Prostate gland (tissue), 2 donors: Measurements from ENCODE around the gene LCP2.

ENCODE experiments used
- CTCF ChIP-seq, 4 experiments: fragments of 200-600 bp in 2 of 4; fragments of 450-650 bp in 2 of 4; sonication (generic) in 2 of 4; IDR thresholded peaks; 1 replicate in 3 of 4; 2 replicates in 1 of 4; pipeline ENCODE4 v1.5.1; 2016 to 2019; ENCODE audit warnings: antibody characterized with exemption in 4 of 4, mild to moderate bottlenecking in 2 of 4, moderate library complexity in 2 of 4
- POLR2A ChIP-seq: fragments of 450-650 bp; IDR thresholded peaks from one replicate; pipeline ENCODE4 v1.6.1; 2016; ENCODE audit warnings: antibody characterized with exemption, mild to moderate bottlenecking
- POLR2AphosphoS5 ChIP-seq: sonication (generic); formaldehyde crosslinking; IDR thresholded peaks from one replicate; pipeline ENCODE4 v1.6.1; 2017; ENCODE audit warnings: antibody characterized with exemption

DNA sequence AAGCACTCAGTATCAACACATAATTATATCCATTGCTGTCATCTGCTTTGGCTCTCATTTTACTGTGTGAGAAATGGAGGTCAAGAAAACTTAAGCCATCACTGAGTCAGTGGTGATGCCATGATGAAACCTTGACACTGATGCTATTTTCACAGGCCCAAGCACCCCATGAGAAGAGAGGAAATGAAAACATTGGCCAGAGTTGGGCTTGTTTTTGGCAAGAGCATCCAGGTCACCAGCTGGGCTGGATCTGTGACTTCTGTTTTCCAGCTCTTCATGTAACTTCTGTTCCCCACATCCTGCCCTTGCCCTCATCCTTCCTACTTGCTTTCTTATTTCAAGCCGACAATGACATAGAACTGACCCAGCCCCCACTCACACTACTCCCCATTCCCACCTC, 10.0 kb downstream of the LCP2 start:
- no peak for TF ChIP-seq CTCF (IDR thresholded peaks at IDR 0.05)
- no peak for TF ChIP-seq POLR2A
- TF ChIP-seq POLR2AphosphoS5 = peak; percentile 10
